HG03159 (cell line): ENCODE data around the gene ZNF646.

Experiments used
- ATAC-seq: cut with Tn5 transposase; IDR thresholded peaks from one replicate; pipeline ENCODE4 v1.9.1; 2021; ENCODE audit warnings: mild to moderate bottlenecking, moderate library complexity; ENCODE audit not compliant: unreplicated experiment

The ZNF646 gene

GRCh38 chr16:31108035-31108793, 34.0 kb downstream of the ZNF646 start, which contains the start of gene BCKDK:
BCKDK (plus strand) TSS chr16:31108386; CDS start chr16:31109224, 838 bp downstream.
- ATAC-seq, result peak; percentile 66

DNA sequence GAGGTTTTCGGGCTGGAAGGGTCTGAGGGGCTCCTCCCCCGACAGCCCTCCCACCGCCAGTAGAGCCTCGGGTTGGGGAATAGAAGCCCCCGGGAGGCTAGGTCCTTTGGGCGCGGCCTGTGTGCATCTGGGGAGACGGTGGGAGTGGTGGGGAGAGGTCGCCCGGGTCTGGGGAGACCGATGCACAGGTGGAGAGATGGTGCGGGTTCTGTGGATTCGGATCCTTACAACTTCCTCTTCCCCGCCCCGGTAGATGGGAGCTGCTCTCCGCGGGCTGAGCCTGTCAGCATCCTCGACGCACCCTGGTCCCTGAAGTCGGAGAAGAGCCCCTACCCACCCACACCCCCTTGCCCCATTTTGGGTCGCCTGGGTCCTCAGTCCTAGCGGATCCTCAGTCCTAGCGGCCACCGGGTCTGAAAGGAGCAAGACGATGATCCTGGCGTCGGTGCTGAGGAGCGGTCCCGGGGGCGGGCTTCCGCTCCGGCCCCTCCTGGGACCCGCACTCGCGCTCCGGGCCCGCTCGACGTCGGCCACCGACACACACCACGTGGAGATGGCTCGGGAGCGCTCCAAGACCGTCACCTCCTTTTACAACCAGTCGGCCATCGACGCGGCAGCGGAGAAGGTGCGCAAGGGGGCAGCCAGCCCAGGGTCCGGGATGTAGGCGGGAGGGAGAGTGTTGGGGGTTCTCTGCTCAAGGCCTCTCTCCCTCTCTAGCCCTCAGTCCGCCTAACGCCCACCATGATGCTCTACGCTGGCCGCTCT, 34.8 kb downstream of the ZNF646 start:
- ATAC-seq, result no peak

DNA sequence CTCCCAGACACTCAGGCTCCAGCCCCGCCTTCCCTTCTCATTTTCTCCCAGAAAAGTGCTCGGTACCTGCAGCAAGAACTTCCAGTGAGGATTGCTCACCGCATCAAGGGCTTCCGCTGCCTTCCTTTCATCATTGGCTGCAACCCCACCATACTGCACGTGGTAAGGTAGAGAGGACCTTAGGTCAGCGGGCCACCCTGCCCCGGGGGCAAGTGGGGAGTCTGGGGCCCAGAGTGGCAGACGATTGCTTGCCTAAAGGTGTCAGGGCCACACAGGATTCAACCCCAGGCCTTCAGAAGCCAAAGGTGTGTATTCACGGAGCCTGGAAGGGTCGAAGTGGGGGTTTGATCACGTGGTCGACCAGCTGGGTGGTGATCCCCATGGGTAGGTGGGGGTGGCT, 35.4 kb downstream of the ZNF646 start:
- ATAC-seq, result no peak

DNA sequence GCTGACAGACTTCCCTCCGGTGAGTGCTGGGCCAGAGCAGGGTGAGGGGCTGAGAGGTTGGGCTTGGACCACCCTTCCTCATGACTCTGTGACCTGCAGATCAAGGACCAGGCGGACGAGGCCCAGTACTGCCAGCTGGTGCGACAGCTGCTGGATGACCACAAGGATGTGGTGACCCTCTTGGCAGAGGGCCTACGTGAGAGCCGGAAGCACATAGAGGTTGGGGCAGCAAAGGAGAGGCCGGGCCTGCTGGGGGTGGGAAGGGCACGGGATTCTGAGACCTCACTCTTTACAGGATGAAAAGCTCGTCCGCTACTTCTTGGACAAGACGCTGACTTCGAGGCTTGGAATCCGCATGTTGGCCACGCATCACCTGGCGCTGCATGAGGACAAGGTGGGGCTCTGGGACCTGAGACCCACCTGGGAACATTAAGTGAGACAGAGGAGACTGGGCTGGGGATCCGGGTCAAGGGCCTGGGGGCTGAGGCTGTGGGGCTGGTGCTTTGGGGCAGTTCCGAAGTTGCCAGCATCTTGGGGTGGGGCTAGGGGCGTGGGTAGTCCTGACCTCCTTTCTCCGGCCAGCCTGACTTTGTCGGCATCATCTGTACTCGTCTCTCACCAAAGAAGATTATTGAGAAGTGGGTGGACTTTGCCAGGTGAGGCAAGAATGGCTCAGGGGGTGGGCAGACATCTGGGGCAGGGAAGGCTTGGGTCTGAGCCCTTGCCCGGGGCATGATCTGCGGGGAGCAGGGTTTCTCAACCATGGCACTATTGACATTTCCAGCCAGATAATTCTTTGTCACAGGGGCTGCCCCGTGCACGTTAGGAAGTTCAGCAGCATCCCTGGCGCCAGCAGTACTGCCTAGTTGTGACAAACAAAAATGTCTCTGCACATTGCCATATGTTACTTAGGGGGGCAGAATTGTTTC, 36.1 kb downstream of the ZNF646 start:
- no peak for ATAC-seq

GRCh38 chr16:31111881-31112466, 37.8 kb downstream of the ZNF646 start:
- no peak for ATAC-seq

DNA sequence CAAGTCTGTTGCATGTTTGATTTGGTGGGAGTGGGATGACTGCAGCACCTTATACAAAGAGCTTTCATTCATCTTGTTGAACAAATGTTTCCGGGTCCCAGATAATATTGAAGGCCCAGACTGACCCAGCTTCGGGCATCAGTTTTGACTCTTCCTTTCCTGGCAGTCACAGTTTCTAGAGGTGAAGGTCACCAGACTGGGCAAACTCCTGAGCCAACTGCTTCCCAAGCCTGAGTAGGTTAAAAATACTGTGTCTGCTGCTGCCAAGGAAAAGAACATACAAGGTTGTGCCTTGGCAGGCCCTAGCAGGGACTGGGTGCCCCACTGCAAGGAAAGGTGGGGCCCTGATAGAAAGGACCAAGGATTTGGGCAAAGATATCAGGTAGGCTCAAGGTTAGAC, 38.5 kb downstream of the ZNF646 start:
- no peak for ATAC-seq

- no peak for ATAC-seq
Measured at GRCh38 chr16:31113121-31114120, 39.2 kb downstream of the ZNF646 start.

- no peak for ATAC-seq
Measured at GRCh38 chr16:31114468-31114867, 40.2 kb downstream of the ZNF646 start.

GRCh38 chr16:31117384-31118222, 43.4 kb downstream of the ZNF646 start, which contains the start of gene KAT8:
KAT8 (plus strand) TSS chr16:31117664; CDS start chr16:31117682, 18 bp downstream.
- ATAC-seq, result peak; percentile 85

DNA sequence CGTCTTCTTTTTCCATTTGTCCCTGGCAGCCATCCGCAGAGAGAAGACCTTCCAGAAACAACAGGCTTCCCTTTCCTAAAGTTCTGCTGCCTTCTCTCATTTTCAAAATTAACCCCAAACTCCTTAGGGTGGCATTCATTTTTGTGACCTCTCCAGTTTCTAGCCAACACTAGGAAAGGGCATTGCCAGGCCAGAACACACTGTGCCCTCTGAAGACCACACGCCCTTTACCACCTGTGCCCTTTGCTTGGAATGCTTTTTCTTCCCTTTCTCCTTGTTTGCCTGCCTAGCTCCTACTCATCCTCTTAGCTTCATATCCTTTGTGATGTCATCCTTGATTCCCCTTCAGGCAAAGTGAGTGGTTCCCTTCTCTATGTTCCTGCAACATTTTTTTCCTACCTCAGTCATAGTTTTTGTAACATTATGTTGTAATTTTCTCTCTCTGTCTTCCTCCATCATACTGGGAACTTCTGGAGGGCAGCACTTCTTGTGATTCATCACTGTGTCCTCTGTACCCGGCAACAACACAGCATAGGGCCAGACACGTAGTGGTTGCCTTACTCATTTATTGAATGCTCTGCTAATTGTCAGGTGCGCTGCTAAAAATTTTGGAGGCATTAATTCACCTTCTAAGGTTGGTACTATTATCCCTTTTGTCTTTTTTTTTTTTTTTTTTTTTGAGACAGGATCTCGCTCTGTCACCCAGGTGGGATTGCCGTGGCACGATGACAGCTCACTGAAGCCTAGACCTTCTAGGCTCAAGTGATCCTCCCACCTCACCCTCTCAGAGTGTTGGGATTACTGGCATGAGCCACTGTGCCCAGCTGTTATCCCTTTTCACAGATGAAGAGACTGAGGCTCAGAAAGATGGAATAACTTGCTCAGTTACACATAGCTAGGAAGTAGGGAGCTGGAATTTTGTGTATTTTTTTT, 44.3 kb downstream of the ZNF646 start:
- no peak for ATAC-seq

DNA sequence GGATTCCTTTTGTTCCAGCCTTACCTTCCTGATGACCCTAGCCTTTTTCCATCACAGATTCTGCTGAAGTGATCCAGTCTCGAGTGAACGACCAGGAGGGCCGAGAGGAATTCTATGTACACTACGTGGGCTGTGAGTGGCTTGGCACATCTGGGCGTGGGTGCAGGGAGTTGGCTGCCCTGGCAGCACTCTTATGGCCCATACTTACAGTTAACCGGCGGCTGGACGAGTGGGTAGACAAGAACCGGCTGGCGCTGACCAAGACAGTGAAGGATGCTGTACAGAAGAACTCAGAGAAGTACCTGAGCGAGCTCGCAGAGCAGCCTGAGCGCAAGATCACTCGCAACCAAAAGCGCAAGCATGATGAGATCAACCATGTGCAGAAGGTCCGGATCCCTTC, 45.9 kb downstream of the ZNF646 start:
- ATAC-seq, result no peak

DNA sequence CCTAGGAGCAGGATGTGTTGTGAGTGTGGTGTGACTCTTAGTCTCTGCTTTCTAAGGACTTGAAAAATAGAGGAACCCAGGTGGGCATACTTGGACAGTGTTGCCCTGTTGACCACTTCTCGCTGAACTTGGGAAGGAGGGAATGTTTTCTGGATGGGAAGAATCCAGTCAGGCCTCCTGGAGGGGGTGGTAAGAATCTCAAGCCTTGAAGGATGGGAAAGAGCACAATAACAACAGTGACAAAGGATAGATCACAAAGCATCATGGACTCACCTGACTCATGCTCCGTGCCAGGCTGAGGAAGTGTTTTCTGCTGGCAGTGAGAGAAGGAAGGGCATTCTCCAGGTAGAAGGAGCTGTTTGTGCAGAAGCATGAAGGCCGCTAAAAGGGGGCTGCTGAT, 51.6 kb downstream of the ZNF646 start:
- ATAC-seq, result no peak

DNA sequence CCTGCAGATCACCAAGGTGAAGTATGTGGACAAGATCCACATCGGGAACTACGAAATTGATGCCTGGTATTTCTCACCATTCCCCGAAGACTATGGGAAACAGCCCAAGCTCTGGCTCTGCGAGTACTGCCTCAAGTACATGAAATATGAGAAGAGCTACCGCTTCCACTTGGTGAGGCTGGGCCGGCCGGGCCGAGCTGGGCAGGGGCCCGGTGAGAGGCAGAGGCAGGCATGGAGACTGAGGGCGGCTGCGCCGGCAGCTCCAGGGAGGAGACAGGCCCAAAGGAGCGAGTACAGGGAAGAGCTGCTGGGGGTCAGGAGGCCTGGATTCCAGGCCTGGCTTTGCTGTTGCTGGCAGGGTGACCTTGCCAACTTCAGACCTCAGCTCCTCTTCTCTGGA, 53.0 kb downstream of the ZNF646 start:
- no peak for ATAC-seq

- no peak for ATAC-seq
Measured at GRCh38 chr16:31128711-31129567, 54.7 kb downstream of the ZNF646 start.

- ATAC-seq, result no peak
Measured at GRCh38 chr16:31129568-31130335, 55.5 kb downstream of the ZNF646 start.
